ENCODE results near the gene WIPI1.
"Not testable (repeated sequence)": the region's sequence is repeated elsewhere in the genome, so short reads cannot be mapped to it uniquely, and the experiment has no call there.

The WIPI1 gene

DNA sequence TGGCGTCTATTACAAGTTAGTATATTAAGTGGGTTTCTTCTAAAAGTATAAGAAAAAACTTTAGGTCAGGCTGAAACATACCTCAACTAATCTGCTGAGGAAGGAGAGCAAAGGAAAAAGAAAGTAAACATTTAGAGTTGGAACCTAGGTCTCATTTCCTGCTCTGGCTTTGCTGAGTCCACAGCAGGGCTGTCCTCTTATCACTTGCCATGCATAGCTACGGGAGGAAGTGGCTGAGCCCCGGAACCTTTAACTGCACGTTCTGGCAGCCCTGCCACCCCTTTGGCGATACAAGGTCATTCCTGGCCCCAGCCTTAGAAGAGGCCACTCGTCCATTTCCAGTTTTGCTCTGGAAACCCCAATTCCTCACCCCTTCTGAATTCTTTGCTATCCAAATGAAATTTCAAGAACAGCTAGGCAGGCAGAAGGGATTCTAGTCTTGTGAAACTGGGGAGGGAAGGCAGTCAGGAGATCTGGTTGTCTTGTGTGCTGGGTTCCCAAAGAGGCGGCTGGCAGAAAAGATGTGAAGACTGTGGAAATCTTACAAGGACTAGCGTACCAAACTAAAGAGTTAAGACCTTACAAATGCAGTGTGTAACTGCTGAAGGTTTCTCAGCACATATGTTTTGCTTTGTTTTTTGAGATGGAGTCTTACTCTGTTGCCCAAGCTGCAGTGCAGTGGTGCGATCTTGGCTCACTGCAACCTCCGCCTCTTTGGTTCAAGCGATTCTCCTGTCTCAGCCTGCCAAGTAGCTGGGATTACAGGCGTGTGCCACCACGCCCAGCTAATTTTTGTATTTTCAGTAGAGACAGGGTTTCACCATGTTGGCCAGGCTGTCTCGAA lies 19.1 kb downstream of the WIPI1 start:
- peak in 2 of 5 donors; percentile 21 to 83 for DNase-seq

DNA sequence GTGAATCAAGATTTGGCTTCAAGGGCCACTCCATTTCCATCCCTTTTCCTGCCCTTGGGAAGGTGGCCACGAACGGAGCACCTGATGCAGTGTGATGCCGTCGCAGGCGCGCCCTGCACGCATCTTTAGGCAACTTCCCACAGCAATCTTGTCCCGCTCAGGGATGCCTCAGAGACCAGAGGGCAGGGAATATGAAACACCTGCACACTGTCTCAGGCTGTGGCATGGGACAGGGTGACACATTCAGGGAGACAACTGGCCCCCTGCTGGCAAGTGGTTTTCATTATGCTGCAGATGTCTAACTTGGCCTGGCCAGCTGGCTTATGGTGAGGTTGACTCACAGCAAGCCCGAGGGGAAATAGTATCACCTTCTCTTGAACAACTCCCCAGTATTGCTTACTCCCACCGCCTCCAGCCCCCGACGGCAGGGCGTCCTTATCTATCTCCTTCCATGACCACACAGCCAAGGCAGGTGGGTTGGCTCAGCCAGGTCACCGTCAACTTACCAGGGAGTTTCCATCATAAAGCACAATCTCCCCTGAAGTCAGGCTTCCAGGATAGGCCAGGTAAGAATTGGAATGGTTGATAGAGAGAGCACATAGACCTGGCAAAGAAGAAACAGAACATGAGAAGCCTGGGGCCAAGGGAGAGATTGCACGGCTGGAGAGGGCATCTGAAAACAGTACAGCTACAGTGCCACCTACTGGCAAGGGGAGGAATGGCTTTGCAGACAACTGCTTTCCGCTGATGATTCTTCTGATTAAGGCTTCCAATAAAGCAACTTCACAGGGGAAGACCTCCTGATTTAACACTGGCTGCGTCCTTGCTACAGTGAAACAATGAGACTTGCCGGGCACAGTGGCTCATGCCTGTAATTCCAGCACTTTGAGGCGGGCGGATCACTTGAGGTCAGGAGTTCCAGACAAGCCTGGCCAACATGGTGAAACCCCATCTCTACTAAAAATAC lies 21.1 kb downstream of the WIPI1 start:
- DNase-seq: peak; percentile 54 to 85 (median 75)

DNA sequence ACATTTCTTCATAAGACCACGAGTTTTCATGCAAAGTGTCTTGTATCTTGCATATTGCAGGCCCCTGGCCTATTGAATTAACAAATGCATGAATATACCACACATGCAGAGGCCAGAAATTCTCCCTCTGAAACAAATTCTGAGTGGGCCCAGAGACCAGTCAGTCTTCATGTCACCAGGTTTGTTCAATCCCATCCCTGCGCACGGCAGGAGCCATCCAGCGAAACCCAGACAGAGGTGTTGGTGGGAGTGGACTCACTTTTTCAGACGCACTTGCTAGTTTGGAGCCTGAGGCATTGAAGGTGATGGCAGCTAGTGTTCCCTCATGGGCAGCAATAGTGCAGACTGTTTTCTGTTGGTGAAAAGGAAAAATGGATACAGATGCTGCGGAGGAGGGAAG lies 21.9 kb downstream of the WIPI1 start:
- no peak for DNase-seq

DNA sequence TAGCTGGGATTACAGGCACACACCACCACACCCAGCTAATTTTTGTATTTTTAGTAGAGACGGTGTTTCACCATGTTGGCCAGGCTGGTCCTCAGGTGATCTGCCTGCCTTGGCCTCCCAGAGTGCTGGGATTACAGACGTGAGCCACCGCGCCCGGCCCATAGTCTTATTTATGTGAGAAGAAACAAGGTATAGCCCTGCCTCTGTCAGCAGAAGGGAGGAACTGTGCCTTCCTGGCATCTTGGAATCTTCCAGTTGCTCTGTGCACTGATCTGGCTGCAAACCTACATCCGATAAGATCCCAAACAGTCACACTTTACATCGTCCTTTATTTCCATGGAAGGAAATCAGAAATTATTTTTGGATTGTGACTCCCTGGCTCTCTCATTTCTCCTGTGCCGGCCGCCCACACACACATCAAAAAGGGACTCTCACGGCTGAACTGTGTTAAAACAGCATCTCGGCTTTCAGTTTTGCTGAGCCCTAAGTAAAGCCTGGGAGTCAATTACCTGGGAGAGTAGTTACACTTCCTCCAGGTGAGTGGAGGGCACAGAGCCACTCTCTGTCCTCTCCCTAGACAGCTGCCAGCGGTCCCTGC lies 23.3 kb downstream of the WIPI1 start:
- no peak for DNase-seq

DNA sequence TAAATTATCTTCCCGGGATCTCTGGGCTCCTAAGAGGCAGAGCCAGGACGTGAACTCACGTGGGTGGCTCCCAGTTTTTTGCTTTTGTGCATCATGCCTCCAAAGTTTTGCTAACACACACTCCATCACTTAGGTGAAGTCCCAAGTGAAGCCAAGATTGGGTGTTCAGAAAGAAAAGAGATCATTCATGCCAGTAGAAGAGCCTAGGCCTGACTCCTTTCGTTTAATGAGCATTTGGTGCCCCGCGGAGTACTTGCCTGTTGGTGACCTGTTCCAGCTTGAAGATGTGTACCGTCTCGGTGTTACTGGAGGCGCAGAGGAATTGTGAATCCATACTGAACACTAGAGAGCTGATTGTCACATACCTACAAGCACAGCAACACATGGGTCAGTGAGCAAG lies 24.1 kb downstream of the WIPI1 start:
- DNase-seq: no peak

DNA sequence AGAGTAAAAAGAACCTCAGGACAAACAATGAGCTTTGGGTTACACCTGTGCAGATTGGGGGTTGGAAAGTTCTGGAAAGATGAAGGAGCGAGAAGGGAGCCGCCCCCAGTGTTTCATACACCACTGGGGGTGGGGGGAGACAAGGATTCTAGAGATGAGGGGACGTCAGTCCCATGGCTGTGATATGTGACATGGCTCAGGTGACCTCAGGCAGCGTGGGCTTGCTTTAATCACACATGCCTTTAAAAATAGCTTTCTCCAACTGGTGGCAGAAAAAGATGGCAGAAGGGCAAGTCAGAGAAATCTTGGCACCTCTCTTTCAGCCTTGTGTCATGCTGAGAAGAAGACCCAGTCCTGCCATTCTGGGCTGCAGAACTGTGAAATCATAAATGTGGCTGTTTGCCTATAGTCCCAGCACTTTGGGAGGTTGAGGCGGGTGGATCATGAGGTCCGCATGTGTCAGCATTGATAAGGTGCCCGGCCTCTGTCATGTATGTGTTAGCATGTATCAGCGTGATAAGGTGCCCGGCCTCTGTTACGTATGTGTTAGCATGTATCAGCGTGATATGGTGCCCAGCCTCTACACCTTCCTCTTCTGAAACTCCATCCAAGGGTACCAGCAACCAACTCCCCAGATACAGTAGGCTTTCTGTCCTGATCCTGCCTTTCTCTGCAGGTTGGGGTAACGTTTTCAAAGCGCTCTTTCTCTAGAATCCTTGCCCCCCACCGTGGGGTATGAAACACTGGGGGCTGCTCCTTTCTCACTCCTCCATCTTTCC lies 25.0 kb downstream of the WIPI1 start:
- DNase-seq: no peak

DNA sequence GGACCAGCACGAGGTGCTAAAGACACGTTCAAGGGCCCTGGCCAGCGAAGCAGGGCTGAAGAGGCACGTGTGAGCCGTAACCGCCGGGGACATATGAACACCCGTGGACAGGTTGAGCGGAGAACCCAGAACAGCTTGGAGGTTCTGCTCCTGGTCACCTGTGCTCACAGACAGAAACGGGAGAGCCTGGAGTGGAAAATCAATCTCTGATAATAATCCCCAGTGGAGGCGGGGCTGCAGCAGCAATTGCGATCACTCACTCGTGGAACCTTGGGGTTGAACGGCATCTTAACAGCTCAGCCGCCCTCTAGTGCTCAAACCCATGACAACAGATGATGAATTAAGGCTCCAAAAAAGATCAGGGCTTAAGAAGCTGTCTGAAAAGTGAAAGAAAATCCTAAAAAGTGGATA lies 25.6 kb downstream of the WIPI1 start:
- DNase-seq: peak in 4 of 5 donors; percentile 23 to 61 (median 36)

DNA sequence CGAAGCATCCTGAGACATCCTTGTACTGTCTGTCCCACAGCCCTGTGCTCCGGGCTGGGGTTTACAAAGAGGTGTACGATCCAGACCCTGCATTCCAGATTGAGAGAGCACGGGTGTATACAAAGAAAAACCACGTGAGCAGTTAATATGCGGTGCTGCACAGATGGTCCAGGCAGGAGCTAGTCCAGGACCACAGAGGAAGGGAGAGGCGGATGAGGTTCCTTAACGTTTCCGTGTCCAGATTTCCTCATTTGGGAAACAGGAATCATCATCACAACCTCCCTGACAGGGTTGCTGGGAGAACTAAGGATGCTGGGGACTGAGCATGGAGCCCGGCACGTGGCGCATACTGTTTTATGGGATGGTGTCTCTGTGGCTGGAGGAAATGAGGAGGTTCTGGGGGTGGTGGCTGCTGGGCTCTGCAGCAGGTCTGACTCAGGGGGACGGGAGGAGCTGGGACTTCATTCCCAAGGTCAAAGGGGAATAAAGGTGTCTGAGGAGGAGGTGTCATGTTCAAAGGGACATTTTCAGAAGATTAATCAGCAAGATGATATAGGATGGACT lies 26.2 kb downstream of the WIPI1 start:
- no peak for DNase-seq

DNA sequence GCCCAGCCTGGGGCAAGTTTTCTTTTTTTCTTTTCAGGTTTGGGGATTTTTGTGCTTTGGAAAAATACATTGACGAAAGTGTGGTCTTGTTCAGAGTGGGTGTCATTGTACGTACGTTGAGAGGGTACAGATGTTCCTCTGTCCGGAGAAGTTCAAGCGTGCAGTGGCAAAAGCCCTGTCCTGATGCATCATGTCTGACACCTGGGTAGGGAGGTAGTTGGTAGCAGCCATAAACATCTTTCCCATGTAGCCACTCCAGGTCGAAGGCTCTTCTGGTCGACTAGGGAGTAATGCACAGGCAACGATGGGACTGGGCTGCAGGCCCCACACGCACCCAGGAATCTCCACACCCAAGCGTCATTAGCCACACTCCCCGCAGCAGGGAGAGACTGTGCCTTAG lies 27.4 kb downstream of the WIPI1 start:
- no peak for DNase-seq

DNA sequence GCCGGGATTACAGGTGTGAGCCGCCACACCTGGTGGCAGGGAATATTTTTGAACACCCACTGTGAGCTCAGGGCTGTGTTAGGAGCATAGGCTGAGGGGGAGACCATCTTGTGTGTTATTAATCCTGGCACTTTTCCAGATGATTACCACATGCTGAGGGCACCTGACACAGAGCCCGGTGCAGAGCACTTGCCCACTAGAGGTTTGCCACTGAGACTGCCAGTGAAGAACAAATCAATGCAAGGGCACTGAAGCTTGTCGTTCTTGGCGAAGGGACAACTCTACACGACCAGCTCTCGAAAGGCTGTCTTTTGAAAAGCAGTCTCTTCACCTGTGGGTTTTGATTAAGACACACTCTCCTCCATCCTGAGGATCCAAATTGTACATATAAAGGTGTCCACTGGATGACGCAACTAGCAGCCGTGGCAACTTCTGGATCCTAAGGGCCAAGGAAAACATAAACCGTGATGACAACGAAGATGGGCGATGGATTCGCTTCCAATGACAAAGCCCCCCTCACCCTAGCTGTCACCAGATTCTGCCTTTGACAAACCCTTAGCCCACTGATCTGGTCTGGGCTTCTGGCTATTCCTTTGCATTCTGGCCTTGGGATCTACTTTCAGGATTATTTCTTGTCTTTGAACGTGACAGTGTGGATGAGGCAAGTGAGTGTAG lies 28.7 kb downstream of the WIPI1 start:
- DNase-seq: no peak

DNA sequence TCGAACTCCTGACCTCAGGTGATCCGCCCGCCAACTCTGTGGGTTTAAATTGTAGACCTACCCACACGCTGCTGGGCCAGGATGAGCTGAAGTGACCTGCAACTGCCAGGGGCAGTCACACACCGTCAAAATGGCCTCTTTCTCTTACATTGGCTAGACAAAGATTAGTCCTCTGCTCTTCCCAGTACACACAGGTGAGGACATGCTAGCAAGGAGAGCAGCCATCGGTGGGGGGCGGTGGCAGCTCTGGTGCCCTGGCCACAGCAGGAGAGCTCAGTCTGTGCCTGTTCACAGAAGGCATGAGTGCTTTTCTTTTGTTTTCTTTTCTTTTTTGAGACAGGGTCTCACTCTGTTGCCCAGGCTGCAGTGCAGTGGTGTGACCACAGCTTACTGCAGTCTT lies 29.7 kb downstream of the WIPI1 start:
- no peak for DNase-seq

DNA sequence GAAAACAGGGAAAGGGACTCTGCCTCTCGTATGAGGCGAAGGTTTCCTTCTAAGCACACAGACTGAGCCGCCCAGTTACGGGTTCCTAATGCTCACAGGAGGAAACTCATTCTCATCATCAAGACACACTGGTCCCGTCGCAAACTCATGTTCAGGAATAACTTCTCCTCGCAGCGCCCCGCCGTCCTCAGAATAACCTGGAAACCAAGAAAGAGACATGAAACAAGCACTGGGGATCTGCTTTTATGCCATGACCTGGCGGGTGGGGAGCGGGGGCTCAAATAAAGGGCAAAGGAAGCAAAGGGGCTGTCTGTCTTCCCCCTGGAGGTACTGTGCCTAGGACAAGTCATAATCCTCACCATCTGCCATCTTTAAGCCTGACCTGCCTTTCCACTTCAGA lies 31.3 kb downstream of the WIPI1 start:
- DNase-seq: no peak

DNA sequence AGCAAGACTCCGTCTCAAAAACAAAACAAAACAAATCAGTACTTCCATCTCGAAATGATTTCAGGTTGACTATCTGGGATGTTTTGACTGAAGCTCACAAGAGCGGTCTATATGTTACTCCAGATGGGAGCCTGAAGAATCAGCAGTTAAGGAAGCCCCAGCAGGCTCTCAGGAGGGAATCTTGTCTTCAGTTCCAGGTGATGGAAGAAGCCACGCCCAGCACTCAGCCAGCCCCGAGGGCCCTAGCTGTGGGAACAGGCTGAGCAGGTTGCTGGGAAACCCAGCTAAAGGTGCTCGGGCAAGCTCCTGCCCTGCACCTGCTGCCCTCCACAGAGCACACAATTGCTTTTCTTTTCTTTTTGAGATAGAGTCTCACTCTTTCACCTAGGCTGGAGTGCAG lies 32.4 kb downstream of the WIPI1 start:
- no peak for DNase-seq

DNA sequence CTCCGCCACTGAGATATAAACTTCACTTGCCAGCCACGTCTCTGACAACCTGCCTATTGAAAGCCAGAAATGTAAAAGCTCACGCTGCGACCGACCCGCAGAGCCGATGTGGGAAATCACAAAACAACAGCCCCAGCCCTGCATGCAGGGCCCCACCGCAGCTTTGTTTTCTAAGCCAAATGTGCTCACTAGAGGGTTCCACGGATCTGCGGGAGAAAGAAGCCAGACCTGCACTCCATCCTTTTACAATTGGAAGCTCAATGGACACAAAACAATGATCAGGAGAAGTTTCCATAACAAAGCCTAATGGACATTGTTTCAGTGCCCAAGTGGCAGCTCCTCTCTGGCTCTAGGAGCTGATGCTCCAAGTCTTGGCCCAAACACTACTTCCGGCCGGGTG lies 33.1 kb downstream of the WIPI1 start:
- DNase-seq: no peak

DNA sequence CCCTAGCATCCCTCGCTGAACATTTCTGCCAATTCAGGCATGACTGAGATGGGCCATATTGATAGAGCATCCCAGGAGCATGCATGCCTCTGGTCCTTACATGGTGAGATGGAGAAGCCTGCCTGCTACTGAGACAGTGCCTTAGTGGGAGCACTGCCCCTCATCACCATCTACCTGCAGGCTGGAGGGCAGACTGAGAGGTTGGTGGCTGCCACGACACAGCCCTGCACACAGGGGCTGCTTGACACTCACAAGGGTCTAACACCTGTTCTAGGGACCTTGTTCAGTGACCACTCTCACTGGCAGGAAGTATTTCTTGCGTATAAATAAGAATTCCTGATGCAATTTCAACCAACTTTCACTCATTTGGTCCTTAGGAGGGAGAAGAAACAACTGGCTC lies 34.0 kb downstream of the WIPI1 start:
- DNase-seq: no peak

DNA sequence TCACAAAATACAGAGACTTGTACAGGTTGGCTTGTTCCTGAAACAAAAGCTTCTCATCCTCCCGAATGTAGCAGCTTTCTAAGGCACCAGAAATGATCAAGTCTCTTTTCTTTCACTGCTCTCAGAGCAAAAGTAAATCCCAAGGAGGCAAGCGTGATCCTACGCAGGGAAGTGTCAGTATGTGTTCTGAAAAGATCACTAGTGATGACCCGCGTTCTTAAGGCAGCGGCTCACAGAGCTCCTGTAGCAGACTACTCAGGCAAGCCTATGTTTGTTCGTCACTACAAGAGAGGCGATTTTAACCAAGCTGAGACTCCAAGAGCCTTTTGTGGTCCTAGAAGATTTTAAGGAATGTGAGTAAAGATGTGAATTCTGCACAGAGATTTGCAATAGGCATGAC lies 34.5 kb downstream of the WIPI1 start:
- no peak for DNase-seq

DNA sequence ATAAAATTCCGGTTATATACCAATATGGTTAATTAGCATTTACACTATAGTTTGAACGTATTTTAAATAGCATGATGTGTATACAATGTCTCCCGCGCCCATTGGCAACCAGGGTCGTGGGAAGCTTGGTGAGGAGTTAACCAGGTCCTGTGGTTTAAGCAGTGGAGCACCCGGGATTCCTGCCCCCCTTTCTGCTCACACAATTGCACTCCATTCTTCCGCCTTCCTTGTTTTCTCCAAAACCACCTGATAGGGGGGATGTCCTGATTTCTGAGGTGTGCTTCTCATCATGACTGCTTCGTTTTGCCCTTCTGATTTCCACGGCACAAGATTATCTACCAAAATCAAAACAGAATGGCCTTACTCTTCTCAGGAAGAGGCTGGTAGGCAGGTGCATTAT lies 35.8 kb downstream of the WIPI1 start:
- no peak for DNase-seq

DNA sequence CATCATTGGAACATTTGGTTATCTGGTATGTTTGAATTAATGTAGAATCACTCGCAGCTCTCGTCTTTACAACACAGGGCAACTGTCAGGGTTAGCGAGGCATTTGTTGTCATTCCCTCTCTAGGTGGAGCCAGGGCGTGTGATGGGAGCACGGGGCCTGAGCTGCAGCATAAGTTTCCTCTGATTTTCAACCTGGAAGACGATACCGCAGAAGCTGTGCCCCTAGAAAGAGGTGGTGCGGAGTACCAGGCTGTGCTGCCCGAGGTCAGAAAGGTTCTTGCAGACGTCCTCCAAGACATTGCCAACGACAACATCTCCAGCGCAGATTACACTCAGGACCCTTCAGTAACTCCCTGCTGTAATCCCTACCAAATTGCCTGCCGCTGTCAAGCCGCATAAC lies 37.2 kb downstream of the WIPI1 start:
- no peak for DNase-seq

DNA sequence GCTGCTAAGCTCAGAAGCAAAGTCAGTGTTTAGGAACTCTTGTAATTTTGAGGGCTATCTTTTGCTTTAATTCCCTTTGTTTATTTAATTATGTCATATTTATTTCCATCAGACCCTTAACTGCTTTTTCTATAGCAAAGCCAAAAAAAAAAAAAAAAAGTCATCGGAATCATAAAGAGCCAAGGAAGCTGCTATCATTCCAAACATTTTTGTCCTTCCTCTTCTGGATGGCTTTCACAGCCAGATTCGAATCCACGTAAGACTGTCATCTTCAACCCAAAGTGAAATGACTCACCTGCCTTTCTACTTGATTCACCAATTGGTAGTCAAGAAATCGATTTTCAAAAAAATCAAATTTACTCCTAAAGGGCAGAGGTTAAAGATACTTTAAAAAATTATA lies 38.4 kb downstream of the WIPI1 start:
- no peak for DNase-seq

DNA sequence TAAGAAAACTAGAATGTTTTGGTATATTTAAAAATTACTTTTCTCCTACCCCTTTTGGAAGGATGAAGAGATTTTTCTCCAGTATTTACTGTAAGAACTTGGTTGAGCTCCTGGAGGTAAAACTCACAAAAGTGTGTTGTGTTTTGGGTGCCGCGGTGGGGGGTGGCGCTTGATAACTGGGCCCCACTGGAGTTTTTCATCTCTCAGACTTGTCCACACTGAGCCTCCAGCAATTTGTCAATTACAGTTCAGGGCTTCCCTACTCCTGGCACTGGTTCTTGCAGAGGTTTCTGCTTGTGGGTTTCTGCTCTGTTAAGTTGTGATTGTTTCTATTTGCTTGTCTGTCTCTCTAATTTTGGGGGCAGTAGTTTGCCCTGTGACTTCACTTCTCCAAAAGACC lies 40.0 kb downstream of the WIPI1 start:
- no peak for DNase-seq

DNA sequence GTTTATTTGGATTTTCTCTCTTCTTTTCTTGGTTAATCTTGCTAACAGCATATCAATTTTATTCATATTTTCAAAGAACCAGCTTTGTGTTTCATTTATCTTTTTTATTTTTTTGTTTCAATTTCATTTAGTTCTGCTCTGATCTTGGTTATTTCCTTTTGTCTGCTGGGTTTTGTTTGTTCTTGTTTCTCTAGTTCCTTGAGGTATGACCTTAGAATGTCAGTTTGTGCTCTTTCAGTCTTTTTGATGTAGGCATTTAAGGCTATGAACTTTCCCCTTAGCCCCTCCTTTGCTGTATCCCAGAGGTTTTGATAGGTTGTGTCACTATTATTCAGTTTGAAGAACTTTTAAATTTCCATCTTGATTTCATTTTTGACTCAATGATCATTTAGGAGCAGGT lies 42.4 kb downstream of the WIPI1 start:
- DNase-seq: not testable (repeated sequence)
